OCI-LY7 (cell line): ENCODE measurements around the gene TRMT11. TPM values are rescaled to one million over a fixed set of nuclear protein-coding genes. Genes with fewer than 3 reads are reported as not detected.

ENCODE experiments used
- BruUV-seq: library from RNA; stranded (reverse); fragments of 400-500 nt; replicated peaks from 2 replicates; lab custom pipeline; 2021; lab: Mats Ljungman, UMichigan
- CTCF ChIA-PET: fragments of 300-600 bp; sonication (Branson Sonifier 250); formaldehyde crosslinking; loops from one replicate; lab custom pipeline; 2022; ENCODE audit warnings: antibody characterized with exemption; ENCODE audit not compliant: unreplicated experiment; lab: Charles Lee
- POLR2A ChIA-PET: fragments of 300-600 bp; sonication (Branson Sonifier 250); formaldehyde crosslinking; loops from one replicate; lab custom pipeline; 2022; ENCODE audit warnings: antibody characterized with exemption; lab: Charles Lee
- DNase-seq: peaks from one replicate; pipeline ENCODE4 v3.0.0-alpha.2; 2015; ENCODE audit warnings: low spot score
- H2AFZ ChIP-seq: fragments of 200-600 bp; sonication (generic), shearing (Covaris generic); 2 replicates; pipeline ENCODE4 v1.6.1; 2014; ENCODE audit warnings: mild to moderate bottlenecking, antibody characterized with exemption, low read length, moderate library complexity
- H3K27ac ChIP-seq: fragments of 200-600 bp; sonication (generic); 2 replicates; pipeline ENCODE4 v1.5.1; 2014; ENCODE audit warnings: mixed run types, low read depth, mild to moderate bottlenecking, moderate library complexity, low read length, inconsistent platforms; ENCODE audit not compliant: poor library complexity, severe bottlenecking
- H3K36me3 ChIP-seq: fragments of 200-600 bp; sonication (generic); 2 replicates; pipeline ENCODE4 v1.6.1; 2014; ENCODE audit warnings: mild to moderate bottlenecking, antibody characterized with exemption, low read length, moderate library complexity, mixed read lengths; ENCODE audit not compliant: insufficient read depth
- H3K4me1 ChIP-seq: fragments of 200-600 bp; sonication (generic); 2 replicates; pipeline ENCODE4 v1.5.1; 2014; ENCODE audit warnings: mild to moderate bottlenecking, low read length; ENCODE audit not compliant: insufficient read depth, poor library complexity, severe bottlenecking
- H3K4me2 ChIP-seq: fragments of 200-600 bp; sonication (generic); 2 replicates; pipeline ENCODE4 v1.6.1; 2014; ENCODE audit warnings: mild to moderate bottlenecking, low read length
- H3K4me3 ChIP-seq: fragments of 200-600 bp; sonication (generic); 2 replicates; pipeline ENCODE4 v1.5.1; 2014; ENCODE audit warnings: mild to moderate bottlenecking, low read depth, low read length; ENCODE audit not compliant: poor library complexity, severe bottlenecking
- H3K79me2 ChIP-seq: fragments of 200-600 bp; sonication (generic); 2 replicates; pipeline ENCODE4 v1.6.1; 2016; ENCODE audit warnings: low read depth, mild to moderate bottlenecking, low read length, moderate library complexity, mixed read lengths; ENCODE audit not compliant: insufficient read depth
- H3K9me2 ChIP-seq: fragments of 200-600 bp; sonication (generic); 2 replicates; pipeline ENCODE4 v1.6.1; 2016; ENCODE audit warnings: mild to moderate bottlenecking, low read length, mixed read lengths; ENCODE audit not compliant: insufficient read depth
- H3K9me3 ChIP-seq: fragments of 200-600 bp; sonication (generic); 2 replicates; pipeline ENCODE4 v1.6.1; 2014; ENCODE audit warnings: mild to moderate bottlenecking, mixed run types, low read length, mixed read lengths
- H4K20me1 ChIP-seq: fragments of 200-600 bp; sonication (generic); 2 replicates; pipeline ENCODE4 v1.6.1; 2014; ENCODE audit warnings: mild to moderate bottlenecking, antibody characterized with exemption, low read length, moderate library complexity, mixed read lengths; ENCODE audit not compliant: insufficient read depth
- CTCF ChIP-seq: fragments of 200-600 bp; sonication (generic); conservative IDR thresholded peaks from 2 replicates; pipeline ENCODE4 v1.5.1; 2014; ENCODE audit warnings: mild to moderate bottlenecking, antibody characterized with exemption, low read length, moderate library complexity, mixed read lengths
- EZH2phosphoT487 ChIP-seq: fragments of 200-600 bp; sonication (generic); IDR thresholded peaks from 2 replicates; pipeline ENCODE4 v1.6.1; 2018; ENCODE audit warnings: low read depth, borderline replicate concordance, mild to moderate bottlenecking, mixed run types, antibody characterized with exemption, low read length, moderate library complexity, mixed read lengths
- intact Hi-C: fragments of 100-400 bp; cut with micrococcal nuclease; formaldehyde crosslinking; loops from one replicate; pipeline ENCODE4 v1.10.0; 2022; ENCODE audit not compliant: unreplicated experiment
- small RNA-seq: library from RNA; depleted of rRNA; stranded (forward); fragments of <200 nt; gene quantifications from one replicate; pipeline ENCODE3, GENCODE V24; 2014
- total RNA-seq, 2 experiments: library from RNA; depleted of rRNA in 1 of 2; stranded (reverse); fragments of >200 nt in 1 of 2; shearing (Covaris generic) in 1 of 2; gene quantifications; 2 replicates each; pipeline ENCODE4 v1.2.3, GENCODE V29; 2014 to 2022

Gene TRMT11
- total RNA-seq, 2 experiments from 2014 or later: 32.9 to 46.8 TPM

DNA sequence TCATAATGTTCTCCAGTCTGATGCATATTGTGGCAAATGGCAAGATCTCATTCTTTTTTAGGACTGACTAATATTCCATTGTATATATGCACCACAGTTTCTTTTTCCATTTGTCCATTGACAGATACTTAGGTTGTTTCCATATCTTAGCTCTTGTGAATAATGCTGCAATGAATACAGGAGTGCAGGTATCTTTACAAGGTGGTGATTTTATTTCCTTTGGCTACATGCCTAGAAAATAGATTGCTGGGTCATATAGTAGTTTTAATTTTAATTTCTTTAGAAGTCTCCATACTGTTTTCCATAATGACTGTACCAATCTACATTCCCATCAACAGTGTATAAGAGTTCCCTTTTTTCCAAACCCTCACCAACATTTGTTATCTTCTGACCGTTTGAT is 97.5 kb downstream of the TRMT11 start:
- no peak overlapping the region for H3K4me3 ChIP-seq
- BruUV-seq: no TSS peak
- H3K9me2 ChIP-seq: no peaks in the 10 kb centered on the region
- H3K36me3 ChIP-seq: no peaks in the 10 kb centered on the region
- H3K27ac ChIP-seq: no peak overlapping the region
- no peaks in the 10 kb centered on the region for H3K79me2 ChIP-seq
- intact Hi-C loops: no loop called here
- peaks cover 6% of the 10 kb centered on the region for H3K4me1 ChIP-seq
- no peak for DNase-seq
- H4K20me1 ChIP-seq: no peaks in the 10 kb centered on the region
- ChIA-PET CTCF (no interaction called here), POLR2A (no interaction called here)
- TF ChIP-seq EZH2phosphoT487: no peak
- TF ChIP-seq CTCF: no peak
- no peaks in the 10 kb centered on the region for H3K9me3 ChIP-seq
- no peak overlapping the region for H2AFZ ChIP-seq
- H3K4me2 ChIP-seq: no peak overlapping the region

DNA sequence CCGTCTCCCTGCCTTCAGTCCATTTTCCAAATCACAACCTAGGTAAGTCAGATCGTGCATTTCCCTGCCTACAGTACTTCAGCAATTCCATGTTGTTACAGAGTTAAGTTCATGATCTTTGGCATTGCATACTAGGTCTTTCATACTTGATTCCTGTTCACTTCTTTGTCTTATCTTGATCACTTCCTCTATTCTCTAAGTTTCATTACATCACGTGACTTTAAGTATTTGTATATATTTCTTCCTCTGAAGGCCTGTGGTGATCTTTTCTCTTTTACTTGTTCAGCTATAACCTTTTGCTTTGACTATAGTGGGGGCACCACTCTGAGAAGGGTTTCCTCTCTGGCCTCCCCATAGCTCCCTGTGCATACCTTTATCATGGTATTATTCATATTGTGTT is 100.2 kb downstream of the TRMT11 start:
- peak; percentile 9 for DNase-seq
- POLR2A ChIA-PET: interaction anchor here (0.8 to 0.9 kb wide), 2 partner anchors 9 to 10 kb away, joined by 3 to 4 read pairs; no protein-coding TSS in a partner anchor
- Histone ChIP-seq H3K4me2 (peak overlapping the region; percentile 0; the same call in 1 of the 2 replicates), H3K27ac (no peak overlapping the region), H4K20me1 (no peaks in the 10 kb centered on the region), H3K4me3 (no peak overlapping the region), H3K36me3 (no peaks in the 10 kb centered on the region), H2AFZ (no peak overlapping the region), H3K4me1 (peaks cover 6% of the 10 kb centered on the region), H3K9me3 (no peaks in the 10 kb centered on the region), H3K9me2 (no peaks in the 10 kb centered on the region), H3K79me2 (no peaks in the 10 kb centered on the region)
- no TSS peak for BruUV-seq
- CTCF ChIA-PET: interaction anchor here (0.5 kb wide), 1 partner anchor 123 kb away, joined by 3 read pairs; no protein-coding TSS in a partner anchor
- intact Hi-C loops: no loop called here
- no peak for TF ChIP-seq EZH2phosphoT487
- no peak for TF ChIP-seq CTCF

Small RNA genes lying within 50 kb of the gene (small RNA-seq; reads per million reads assigned to genes)
- gene RNA5SP216: not detected

Other genes starting within 250 kb of the TRMT11 start
- gene HEY2, start 236.9 kb upstream of the TRMT11 start, total RNA-seq (2014; rRNA removed; shearing (Covaris generic)): 0.23 and 0.32 TPM in 2 replicates
- 1.3 and 2.0 TPM in 2 replicates for gene HEY2, start 236.9 kb upstream of the TRMT11 start, total RNA-seq (2022)
- gene NCOA7, start 195.6 kb upstream of the TRMT11 start, total RNA-seq (2014; rRNA removed; shearing (Covaris generic)): 14.8 and 18.1 TPM in 2 replicates
- gene NCOA7, start 195.6 kb upstream of the TRMT11 start, total RNA-seq (2022): 49.0 and 52.2 TPM in 2 replicates
- 10.4 and 11.8 TPM in 2 replicates for gene HINT3, start 29.8 kb upstream of the TRMT11 start, total RNA-seq (2014; rRNA removed; shearing (Covaris generic))
- gene HINT3, start 29.8 kb upstream of the TRMT11 start, total RNA-seq (2022): 10.6 and 12.1 TPM in 2 replicates